Fibroblast of peridontal ligament (primary cell): ENCODE data around the gene ACAD11.

ENCODE experiments used
- DNase-seq: peaks from one replicate; pipeline ENCODE4 v3.0.0-alpha.2; 2010; ENCODE audit errors: extremely low read depth

ACAD11 gene

DNA sequence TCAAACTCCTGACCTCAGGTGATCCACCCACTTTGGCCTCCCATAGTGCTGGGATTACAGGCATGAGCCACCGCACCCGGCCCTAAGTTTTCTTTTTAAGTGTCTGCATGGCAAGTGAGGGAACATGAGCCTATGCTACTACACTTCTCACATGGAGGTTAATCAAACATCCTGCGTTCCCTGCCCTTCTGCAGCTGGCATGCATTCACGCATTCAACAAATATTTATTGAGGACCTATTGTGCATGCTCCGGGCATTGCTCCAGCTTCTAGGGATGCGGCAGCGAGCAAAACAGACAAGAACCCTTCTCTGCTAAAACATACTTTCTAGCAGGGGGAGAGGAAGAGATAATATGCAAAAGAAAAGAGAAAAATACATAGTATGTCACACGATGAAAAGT is 105.2 kb downstream of the ACAD11 start:
- no peak for DNase-seq

DNA sequence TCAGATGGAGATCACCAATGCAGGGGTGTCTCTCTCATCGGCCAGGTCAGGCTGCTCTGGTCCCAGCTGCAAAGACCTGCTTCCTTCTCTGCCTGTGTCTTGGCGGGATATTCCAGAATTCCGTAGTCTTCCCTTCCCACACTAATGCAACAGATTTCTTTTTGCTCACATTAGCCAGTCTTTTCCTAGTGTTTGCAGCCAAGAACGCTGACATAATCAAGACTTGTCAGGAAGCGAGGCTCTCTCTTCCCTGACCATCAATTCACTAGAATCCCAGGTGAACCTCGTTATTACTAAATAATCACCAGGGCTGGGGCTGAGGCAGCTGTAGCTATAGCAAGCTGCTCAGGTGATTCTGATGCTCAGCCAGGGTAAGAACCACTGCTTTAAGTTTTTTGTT is 105.8 kb downstream of the ACAD11 start:
- DNase-seq, result no peak

GRCh38 chr3:132550579-132551305 is 108.9 kb downstream of the ACAD11 start:
- DNase-seq, result peak; percentile 45

DNA sequence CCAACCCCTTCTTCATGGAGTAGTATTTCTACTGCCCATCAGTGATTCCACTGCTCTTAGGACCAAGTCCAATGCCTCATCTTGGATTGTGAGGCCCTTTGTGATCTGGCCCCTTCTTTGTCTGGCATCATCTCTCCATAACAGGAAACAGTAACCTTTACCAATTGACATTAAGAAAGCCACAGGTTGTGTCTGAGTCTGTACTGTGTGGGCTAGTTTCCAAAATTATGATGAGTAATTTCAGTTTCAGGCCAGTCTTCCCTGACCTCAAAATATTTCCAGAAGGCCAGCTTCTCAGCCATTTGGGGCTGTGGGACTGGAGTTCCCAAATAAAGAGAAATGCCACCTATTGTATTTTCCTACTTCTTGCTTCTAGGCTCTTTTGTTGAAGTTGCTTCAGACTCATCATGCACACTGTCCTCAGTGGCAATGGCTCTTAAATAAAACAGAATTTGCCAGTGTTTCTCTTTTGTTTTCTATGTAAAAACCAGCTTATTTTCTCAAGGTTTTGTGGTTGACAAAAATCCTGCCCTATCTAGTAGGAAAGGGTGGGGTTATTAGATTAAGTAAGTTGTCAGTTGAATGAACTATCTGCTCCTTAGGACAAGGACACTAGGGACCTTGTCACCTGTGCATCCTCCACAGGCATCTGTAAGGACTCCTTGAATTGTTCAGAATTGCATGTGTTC is 109.6 kb downstream of the ACAD11 start:
- peak; percentile 81 for DNase-seq

DNA sequence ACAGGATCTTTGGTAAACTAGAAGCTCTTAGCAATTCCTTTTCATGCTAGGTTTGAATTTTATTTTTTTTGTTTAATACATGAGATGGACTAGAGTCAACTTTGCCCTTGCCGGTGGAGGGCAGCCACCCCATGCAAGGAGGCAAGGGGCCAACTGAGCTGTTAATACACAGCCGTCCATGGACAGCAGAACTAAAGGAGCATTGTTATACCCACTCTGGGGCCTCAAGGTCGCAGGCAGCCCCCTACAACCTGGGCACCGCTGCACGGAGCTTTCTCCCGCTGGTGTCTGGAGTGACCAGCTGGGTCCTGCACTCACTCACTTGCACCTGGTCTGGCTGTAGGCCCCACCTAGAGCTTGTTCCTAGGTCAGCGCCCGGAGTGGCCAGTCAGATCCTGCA is 110.4 kb downstream of the ACAD11 start:
- no peak for DNase-seq

GRCh38 chr3:132545471-132545870 is 114.1 kb downstream of the ACAD11 start:
- DNase-seq, result peak; percentile 29

- DNase-seq, result no peak
Observed at GRCh38 chr3:132544130-132544529, 115.5 kb downstream of the ACAD11 start.

- peak; percentile 99 for DNase-seq
Observed at GRCh38 chr3:132543011-132543739, 116.4 kb downstream of the ACAD11 start.

GRCh38 chr3:132542577-132542976 is 117.0 kb downstream of the ACAD11 start:
- DNase-seq, result peak; percentile 10

DNA sequence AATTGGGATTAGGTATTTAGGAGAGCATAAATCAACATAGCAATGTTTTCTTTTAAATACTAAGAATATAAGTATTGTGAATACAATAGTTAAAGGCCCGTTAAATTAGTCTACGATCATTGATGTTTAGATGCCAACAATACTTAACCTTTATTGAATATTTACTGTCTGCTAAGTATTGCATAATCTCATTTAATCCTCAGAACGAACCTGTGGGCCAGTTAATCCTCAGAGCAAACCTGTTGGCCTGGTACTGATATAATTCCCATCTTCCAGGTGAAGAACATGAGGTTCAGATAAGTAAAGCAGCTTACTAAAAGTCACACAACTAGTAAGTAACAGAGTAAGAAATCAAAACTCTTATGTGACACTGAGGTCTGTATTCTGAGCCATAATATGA is 119.9 kb downstream of the ACAD11 start:
- no peak for DNase-seq

GRCh38 chr3:132538072-132538471 is 121.5 kb downstream of the ACAD11 start:
- no peak for DNase-seq

DNA sequence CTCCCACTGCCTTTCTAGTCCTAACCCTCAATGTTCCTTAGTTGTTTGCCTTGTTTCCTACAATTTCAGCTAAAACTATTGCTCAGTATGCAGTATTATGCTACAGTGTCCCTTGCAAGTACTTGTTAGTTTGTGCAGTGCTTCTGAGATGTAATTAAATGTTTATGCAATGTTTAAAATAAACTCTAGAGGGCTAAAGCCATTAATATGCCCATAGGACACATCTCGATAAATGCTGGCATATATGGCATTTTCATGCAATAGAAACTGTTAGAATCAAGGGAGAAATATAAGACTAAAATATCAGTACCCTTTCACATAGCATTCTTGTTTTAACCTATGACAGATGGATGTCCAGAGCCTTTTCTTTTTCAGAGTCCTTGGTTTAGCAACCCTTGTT is 122.3 kb downstream of the ACAD11 start:
- peak; percentile 18 for DNase-seq

DNA sequence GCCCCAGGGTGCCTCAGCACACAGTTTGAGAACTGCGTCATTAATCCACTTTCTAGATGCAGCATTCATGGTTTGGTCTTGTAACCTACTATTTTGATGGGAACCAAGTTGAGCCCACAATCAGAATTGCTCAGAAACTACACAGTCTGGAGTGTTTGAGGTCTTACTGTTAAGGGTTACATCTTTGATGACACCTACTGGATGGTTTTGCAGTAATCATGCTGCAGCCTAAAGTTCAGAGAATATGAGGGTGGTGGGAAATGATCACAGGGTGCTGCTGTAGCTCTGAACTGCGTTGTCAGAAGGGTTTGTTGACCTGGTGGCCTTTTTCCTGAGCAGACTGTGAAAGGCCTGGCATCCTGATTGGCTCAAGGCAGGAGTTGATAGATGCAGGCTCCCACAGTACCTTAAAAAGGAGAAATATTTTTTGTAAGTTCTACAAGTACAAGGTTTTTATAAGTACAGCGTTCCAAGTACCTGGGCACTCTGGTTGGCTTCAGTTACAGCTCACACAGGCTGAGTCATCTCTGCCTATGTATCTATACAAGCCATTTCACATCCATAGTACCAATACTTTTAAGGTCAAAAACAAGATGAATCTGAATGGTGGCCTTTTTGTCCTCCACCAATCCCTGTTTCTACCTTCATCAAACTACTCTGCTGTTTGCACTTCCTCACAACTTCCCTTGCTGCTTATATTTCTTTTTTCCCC is 123.0 kb downstream of the ACAD11 start:
- DNase-seq, result peak; percentile 36

- peak; percentile 95 for DNase-seq
Observed at GRCh38 chr3:132535575-132536441, 123.8 kb downstream of the ACAD11 start.

GRCh38 chr3:132530624-132531023 is 129.0 kb downstream of the ACAD11 start:
- DNase-seq, result no peak

DNA sequence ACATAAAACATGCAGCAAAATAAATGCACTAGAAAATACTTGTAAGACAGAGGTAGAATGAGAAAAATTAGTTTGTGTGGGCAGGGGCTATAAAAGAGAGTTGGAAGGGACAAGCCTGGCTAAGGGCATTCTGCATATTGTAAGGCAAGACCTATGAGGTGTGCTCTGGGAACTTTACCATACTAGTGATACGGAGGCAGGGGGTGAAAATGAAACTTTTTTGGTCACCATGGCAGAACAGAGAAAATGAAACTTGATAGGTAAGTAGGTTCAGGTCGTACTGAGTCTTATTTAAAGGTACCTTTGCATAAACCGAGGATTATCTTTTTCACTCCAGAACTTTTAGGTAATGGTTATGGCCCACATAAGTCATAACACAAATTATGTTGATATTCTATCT is 137.3 kb downstream of the ACAD11 start:
- no peak for DNase-seq

DNA sequence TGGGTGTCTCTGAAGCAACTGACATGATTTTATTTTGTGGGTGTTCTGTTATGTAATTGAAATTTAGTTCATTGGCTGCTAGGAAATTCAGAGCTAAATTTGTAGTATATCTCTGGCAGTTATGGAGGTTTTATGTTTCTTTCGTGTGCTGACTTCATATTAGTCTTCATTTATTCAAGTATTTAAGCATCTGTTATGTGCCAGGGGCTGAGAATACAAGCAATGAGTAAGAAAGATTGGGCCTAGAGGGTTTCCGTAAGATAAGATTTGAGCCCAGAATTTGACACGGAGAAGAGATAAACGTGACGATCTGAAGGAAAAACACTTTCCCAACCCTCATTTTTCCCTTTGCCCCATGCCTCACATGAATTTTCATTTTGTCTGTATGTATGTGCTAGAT is 137.7 kb downstream of the ACAD11 start:
- no peak for DNase-seq

DNA sequence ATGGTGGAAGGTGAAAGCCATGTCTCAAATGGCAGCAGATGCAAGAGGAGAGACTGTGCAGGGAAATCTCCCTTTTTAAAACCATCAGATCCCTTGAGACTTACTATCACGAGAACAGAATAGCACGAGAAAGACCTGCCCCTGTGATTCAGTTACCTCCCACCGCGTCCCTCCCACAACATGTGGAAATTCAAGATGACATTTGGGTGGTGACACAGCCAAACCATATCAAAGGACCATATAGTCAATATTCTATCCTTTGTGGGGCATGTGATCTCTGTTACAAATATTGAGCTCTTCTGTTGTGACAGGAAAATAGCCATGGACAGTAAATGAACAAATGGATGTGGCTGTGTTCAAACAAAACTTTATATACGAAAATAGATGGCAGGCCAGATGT is 139.7 kb downstream of the ACAD11 start:
- no peak for DNase-seq

GRCh38 chr3:132517311-132517710 is 142.3 kb downstream of the ACAD11 start:
- DNase-seq, result no peak

DNA sequence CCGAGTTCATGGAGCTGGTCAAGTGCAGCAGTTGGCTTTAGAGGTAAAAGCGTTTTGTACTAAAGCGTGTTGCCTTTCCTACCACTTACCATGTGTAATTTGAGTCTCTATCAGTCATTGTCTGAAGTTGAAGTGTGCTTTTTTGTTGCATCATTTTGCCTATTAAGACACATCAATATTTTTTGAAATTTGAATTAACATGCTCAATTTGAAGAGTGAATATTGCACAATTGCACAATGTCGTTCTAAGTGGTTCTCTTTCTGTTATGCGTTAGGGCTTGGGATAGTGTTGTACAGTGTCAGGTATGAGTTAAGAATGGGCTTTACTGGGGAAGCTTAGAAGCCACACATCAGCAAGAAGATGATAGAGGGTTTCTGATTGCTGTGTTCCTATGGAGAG is 146.6 kb downstream of the ACAD11 start:
- DNase-seq, result no peak

GRCh38 chr3:132509506-132509905 is 150.1 kb downstream of the ACAD11 start:
- no peak for DNase-seq
